HCT116 (cell line): ENCODE results near the gene ZC3H12C. TPM values are rescaled to one million over a fixed set of nuclear protein-coding genes. Genes with fewer than 3 reads are reported as not detected.

Experiments
- ATAC-seq: fragments of 200-7000 bp; cut with Tn5 transposase; 2 replicates; pipeline ENCODE4 v1.9.1; 2020; ENCODE audit warnings: mild to moderate bottlenecking, moderate library complexity
- BruUV-seq: library from RNA; stranded (reverse); fragments of 400-500 nt; replicated peaks from 2 replicates; lab custom pipeline; 2021; lab: Mats Ljungman, UMichigan
- CTCF ChIA-PET: fragments of 300-600 bp; sonication (Branson Sonifier 250); formaldehyde crosslinking; loops from one replicate; lab custom pipeline; 2021; ENCODE audit warnings: antibody characterized with exemption; lab: Charles Lee
- POLR2A ChIA-PET: fragments of 300-600, 350-600 bp; sonication (Branson Sonifier 250); formaldehyde crosslinking; loops from one replicate; lab custom pipeline; 2021; ENCODE audit warnings: antibody characterized with exemption; lab: Charles Lee
- RAD21 ChIA-PET, 2 experiments: fragments of 300-600 bp; sonication (Branson Sonifier 250); formaldehyde crosslinking; loops; one replicate each; lab custom pipeline; 2023; ENCODE audit warnings: low total read pairs in 2 of 2; ENCODE audit not compliant: uncharacterized antibody in 2 of 2, unreplicated experiment in 2 of 2, low non-redundant PET in 1 of 2; lab: Charles Lee
- DNase-seq: peaks from one replicate; pipeline ENCODE4 v3.0.0-alpha.2; 2010; ENCODE audit warnings: low read depth, low spot score
- H2AFZ ChIP-seq: fragments of 200-600 bp; shearing (Covaris generic), sonication (generic); 2 replicates; pipeline ENCODE4 v1.6.1; 2017; ENCODE audit warnings: low read depth, mixed run types, mixed read lengths, antibody characterized with exemption, low read length; ENCODE audit not compliant: poor library complexity, severe bottlenecking
- H3K27ac ChIP-seq: 2 replicates; pipeline ENCODE4 v1.5.1; 2012; ENCODE audit warnings: low read depth, low read length
- H3K27me3 ChIP-seq: fragments of 200-600 bp; sonication (generic); 2 replicates; pipeline ENCODE4 v1.6.1; 2016; ENCODE audit warnings: mixed run types, low read length, mixed read lengths; ENCODE audit not compliant: insufficient read depth
- H3K36me3 ChIP-seq, 2 experiments: fragments of 200-500 bp in 1 of 2; fragments of 200-600 bp in 1 of 2; sonication (Bioruptor generic) in 1 of 2; sonication (generic) in 1 of 2; 2 replicates each; pipeline versions ENCODE4 v1.5.1 to v1.6.1; 2014 to 2016; ENCODE audit warnings: low read length in 2 of 2, inconsistent platforms in 1 of 2, mixed read lengths in 1 of 2, mixed run types in 1 of 2; ENCODE audit not compliant: insufficient read depth in 2 of 2, control insufficient read depth in 1 of 2
- H3K4me1 ChIP-seq, 2 experiments: fragments of 200-600 bp in 1 of 2; sonication (generic) in 1 of 2; 2 replicates each; pipeline versions ENCODE4 v1.5.1 to v1.6.1; 2012 to 2017; ENCODE audit warnings: low read length in 2 of 2, inconsistent platforms in 1 of 2, mild to moderate bottlenecking in 1 of 2, mixed read lengths in 1 of 2, mixed run types in 1 of 2, moderate library complexity in 1 of 2; ENCODE audit not compliant: insufficient read depth in 2 of 2, control insufficient read depth in 1 of 2
- H3K4me2 ChIP-seq: fragments of 200-600 bp; sonication (generic); 2 replicates; pipeline ENCODE4 v1.6.1; 2017; ENCODE audit warnings: mixed run types, low read length, mixed read lengths
- H3K4me3 ChIP-seq, 2 experiments: fragments of 200-600 bp in 1 of 2; sonication (generic) in 1 of 2; replicated peaks in 1 of 2; 2 replicates each; pipeline ENCODE4 v1.5.1; 2011 to 2016; ENCODE audit warnings: low read length in 2 of 2, control low read depth in 1 of 2, low read depth in 1 of 2, mild to moderate bottlenecking in 1 of 2, mixed read lengths in 1 of 2, mixed run types in 1 of 2
- H3K79me2 ChIP-seq: fragments of 200-600 bp; sonication (generic); 2 replicates; pipeline ENCODE4 v1.6.1; 2017; ENCODE audit warnings: mild to moderate bottlenecking, mixed run types, low read length, moderate library complexity, mixed read lengths; ENCODE audit not compliant: insufficient read depth
- H3K9ac ChIP-seq: fragments of 200-600 bp; sonication (generic); 2 replicates; pipeline ENCODE4 v1.6.1; 2016; ENCODE audit warnings: low read length, mixed read lengths
- H3K9me2 ChIP-seq: fragments of 200-600 bp; sonication (generic), shearing (Covaris generic); 2 replicates; pipeline ENCODE4 v1.6.1; 2017; ENCODE audit warnings: mixed run types, mild to moderate bottlenecking, moderate library complexity; ENCODE audit not compliant: insufficient read depth
- H3K9me3 ChIP-seq, 2 experiments: fragments of 200-500 bp in 1 of 2; fragments of 200-600 bp in 1 of 2; sonication (Bioruptor generic) in 1 of 2; sonication (generic) in 1 of 2; 2 replicates each; pipeline ENCODE4 v1.6.1; 2014 to 2017; ENCODE audit warnings: low read length in 2 of 2, mixed read lengths in 2 of 2, inconsistent platforms in 1 of 2, low read depth in 1 of 2, mild to moderate bottlenecking in 1 of 2, mixed run types in 1 of 2, moderate library complexity in 1 of 2; ENCODE audit not compliant: control insufficient read depth in 1 of 2, insufficient read depth in 1 of 2
- H4K20me1 ChIP-seq: fragments of 200-600 bp; sonication (generic), shearing (Covaris generic); 2 replicates; pipeline ENCODE4 v1.6.1; 2017; ENCODE audit warnings: mixed run types, mild to moderate bottlenecking, moderate library complexity; ENCODE audit not compliant: insufficient read depth
- CEBPB ChIP-seq: IDR thresholded peaks from 2 replicates; pipeline ENCODE4 v1.6.1; 2012; ENCODE audit warnings: low read depth
- EGR1 ChIP-seq: IDR thresholded peaks from 2 replicates; pipeline ENCODE4 v1.6.1; 2012; ENCODE audit warnings: low read depth
- ELF1 ChIP-seq: IDR thresholded peaks from 2 replicates; pipeline ENCODE4 v1.6.1; 2012; ENCODE audit warnings: low read depth, borderline replicate concordance
- EZH2 ChIP-seq: fragments of 200-600 bp; sonication (generic); IDR thresholded peaks from 2 replicates; pipeline ENCODE4 v1.6.1; 2017; ENCODE audit warnings: antibody characterized with exemption, mixed run types
- EZH2phosphoT487 ChIP-seq: fragments of 200-600 bp; IDR thresholded peaks from 2 replicates; pipeline ENCODE4 v1.6.1; 2018; ENCODE audit warnings: antibody characterized with exemption, borderline replicate concordance
- SRF ChIP-seq: IDR thresholded peaks from 2 replicates; pipeline ENCODE4 v1.6.1; 2012; ENCODE audit warnings: low read depth
- intact Hi-C: fragments of 100-400 bp; cut with micrococcal nuclease; formaldehyde crosslinking; loops from 2 replicates; pipeline ENCODE4 v1.10.0; 2022
- total RNA-seq: library from RNA; stranded (reverse); gene quantifications from one replicate; pipeline ENCODE4 v1.2.1, GENCODE V29; 2021; ENCODE audit not compliant: unreplicated experiment
- TF ChIP-seq, protein P1 (sequence below): IDR thresholded peaks from 2 replicates; pipeline ENCODE4 v1.6.1; 2011; ENCODE audit warnings: mild to moderate bottlenecking, low read length, moderate library complexity; ENCODE audit not compliant: insufficient replicate concordance; ENCODE audit errors: extremely low read depth
- TF ChIP-seq, protein P2 (sequence below), 3 experiments: fragments of 200-600 bp in 1 of 3; sonication (generic) in 1 of 3; IDR thresholded peaks in 2 of 3; conservative IDR thresholded peaks in 1 of 3; 2 replicates each; pipeline ENCODE4 v1.5.1; 2012 to 2017; ENCODE audit warnings: low read depth in 2 of 3, low read length in 2 of 3, antibody characterized with exemption in 1 of 3, borderline replicate concordance in 1 of 3, control low read depth in 1 of 3, mild to moderate bottlenecking in 1 of 3, mixed read lengths in 1 of 3, mixed run types in 1 of 3, moderate library complexity in 1 of 3; ENCODE audit not compliant: insufficient read depth in 1 of 3
- TF ChIP-seq, protein P3 (sequence below): IDR thresholded peaks from 2 replicates; pipeline ENCODE4 v1.6.1; 2012

ZC3H12C gene
- total RNA-seq, 1 experiment from 2014 or later: 10.2 TPM

GRCh38 chr11:110153474-110153873, 60.3 kb downstream of the ZC3H12C start:
- no TSS peak for BruUV-seq
- Histone ChIP-seq H3K27me3 (no peaks in the 10 kb centered on the region), H3K9me3 (no peaks in the 10 kb centered on the region), H2AFZ (no peak overlapping the region), H3K9ac (no peak overlapping the region), H3K27ac (no peak overlapping the region), H3K4me2 (no peak overlapping the region), H3K4me3 (no peak overlapping the region), H4K20me1 (no peaks in the 10 kb centered on the region), H3K36me3 (0 out of 4 replicates have a peak, but pooled peaks cover 0 to 3% of the 10 kb centered on the region in 2 experiments), H3K4me1 (peaks cover 8 to 12% of the 10 kb centered on the region in 2 experiments), H3K9me2 (no peaks in the 10 kb centered on the region), H3K79me2 (peaks cover 13% of the 10 kb centered on the region)
- TF ChIP-seq SRF (no peak), CEBPB (no peak), ELF1 (no peak), EZH2 (no peak), EZH2phosphoT487 (no peak), EGR1 (no peak)
- TF ChIP-seq, protein P1, sequence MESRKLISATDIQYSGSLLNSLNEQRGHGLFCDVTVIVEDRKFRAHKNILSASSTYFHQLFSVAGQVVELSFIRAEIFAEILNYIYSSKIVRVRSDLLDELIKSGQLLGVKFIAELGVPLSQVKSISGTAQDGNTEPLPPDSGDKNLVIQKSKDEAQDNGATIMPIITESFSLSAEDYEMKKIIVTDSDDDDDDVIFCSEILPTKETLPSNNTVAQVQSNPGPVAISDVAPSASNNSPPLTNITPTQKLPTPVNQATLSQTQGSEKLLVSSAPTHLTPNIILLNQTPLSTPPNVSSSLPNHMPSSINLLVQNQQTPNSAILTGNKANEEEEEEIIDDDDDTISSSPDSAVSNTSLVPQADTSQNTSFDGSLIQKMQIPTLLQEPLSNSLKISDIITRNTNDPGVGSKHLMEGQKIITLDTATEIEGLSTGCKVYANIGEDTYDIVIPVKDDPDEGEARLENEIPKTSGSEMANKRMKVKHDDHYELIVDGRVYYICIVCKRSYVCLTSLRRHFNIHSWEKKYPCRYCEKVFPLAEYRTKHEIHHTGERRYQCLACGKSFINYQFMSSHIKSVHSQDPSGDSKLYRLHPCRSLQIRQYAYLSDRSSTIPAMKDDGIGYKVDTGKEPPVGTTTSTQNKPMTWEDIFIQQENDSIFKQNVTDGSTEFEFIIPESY: no peak
- TF ChIP-seq, protein P2, sequence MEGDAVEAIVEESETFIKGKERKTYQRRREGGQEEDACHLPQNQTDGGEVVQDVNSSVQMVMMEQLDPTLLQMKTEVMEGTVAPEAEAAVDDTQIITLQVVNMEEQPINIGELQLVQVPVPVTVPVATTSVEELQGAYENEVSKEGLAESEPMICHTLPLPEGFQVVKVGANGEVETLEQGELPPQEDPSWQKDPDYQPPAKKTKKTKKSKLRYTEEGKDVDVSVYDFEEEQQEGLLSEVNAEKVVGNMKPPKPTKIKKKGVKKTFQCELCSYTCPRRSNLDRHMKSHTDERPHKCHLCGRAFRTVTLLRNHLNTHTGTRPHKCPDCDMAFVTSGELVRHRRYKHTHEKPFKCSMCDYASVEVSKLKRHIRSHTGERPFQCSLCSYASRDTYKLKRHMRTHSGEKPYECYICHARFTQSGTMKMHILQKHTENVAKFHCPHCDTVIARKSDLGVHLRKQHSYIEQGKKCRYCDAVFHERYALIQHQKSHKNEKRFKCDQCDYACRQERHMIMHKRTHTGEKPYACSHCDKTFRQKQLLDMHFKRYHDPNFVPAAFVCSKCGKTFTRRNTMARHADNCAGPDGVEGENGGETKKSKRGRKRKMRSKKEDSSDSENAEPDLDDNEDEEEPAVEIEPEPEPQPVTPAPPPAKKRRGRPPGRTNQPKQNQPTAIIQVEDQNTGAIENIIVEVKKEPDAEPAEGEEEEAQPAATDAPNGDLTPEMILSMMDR (IDR thresholded peaks at IDR 0.05 in 2 of 3, conservative IDR thresholded peaks at IDR 0.05 in 1 of 3; ENCODE audit: borderline replicate concordance in 1 of 3, insufficient read depth in 1 of 3, low read depth in 2 of 3, low read length in 2 of 3): no peak
- TF ChIP-seq, protein P3, sequence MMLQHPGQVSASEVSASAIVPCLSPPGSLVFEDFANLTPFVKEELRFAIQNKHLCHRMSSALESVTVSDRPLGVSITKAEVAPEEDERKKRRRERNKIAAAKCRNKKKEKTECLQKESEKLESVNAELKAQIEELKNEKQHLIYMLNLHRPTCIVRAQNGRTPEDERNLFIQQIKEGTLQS: no peak
- intact Hi-C loops: no loop called here
- ChIA-PET POLR2A (no interaction called here), CTCF (no interaction called here), RAD21 (no interaction called here)
- DNase-seq: no peak
- ATAC-seq: no peak
